ENCODE measurements around the gene GAREM2. TPM values are rescaled to one million over a fixed set of nuclear protein-coding genes. Genes with fewer than 3 reads are reported as not detected.

The GAREM2 gene
- total RNA-seq, 1 donor from 2014 or later, result 2.5 TPM

DNA sequence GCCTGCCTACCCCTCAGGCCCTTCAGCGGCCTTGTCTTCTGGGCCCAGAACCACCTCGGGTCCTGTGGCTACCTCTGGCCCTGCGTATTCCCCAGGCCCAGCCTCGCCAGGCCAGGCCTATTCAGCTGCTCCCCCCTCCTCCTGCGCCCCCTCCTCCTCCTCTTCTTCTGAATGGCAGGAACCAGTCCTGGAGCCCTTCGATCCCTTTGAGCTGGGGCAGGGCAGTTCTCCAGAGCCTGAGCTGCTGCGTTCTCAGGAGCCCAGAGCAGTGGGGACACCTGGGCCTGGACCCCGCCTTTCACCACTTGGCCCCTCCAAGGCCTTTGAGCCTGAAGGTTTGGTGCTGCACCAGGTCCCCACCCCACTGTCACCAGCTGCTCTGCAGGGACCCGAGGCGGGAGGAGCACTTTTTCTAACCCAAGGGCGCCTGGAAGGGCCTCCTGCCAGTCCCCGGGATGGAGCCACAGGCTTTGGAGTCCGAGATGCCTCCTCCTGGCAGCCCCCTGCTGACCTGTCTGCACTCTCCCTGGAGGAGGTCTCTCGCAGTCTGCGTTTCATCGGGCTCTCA is 14.7 kb downstream of the GAREM2 start:
- no peak for DNase-seq

DNA sequence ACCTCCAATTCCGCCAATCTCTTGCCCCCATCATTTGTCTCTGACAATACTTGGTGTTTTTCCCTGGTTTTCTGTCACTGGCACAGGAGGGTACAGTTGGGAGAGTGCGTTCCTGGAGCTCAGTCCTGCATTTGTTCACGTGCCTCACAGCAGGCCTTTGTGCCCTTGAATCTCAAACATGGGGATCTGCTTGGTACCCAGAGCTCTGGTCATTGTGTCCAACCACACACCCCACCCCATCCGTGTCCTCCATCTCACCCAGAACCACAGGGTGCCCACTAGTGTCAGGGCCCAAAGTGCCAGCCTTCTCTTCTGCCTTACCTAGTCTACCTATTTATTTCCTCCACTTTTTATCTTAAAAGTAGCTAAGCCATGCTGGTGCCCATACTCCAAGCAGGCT is 16.2 kb downstream of the GAREM2 start:
- no peak for DNase-seq

DNA sequence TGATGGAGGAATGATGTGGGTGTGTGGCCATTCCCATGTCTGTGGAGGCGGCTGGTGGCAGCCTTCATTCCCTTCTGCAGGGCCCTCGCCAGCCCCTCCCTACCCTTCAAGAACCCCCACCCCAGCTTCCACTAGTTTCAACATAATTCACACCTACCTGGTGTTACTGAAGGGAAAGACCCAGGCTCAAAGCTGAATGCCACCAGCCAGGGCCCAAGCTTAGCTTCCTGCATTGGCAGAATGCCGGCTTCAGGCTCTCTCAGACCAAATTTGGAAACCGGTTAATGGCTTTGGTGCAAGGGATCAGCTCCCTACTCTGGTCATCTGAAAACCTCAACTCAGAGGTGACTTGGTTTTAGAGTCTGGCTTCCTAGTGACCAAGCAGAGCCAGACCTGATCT is 16.9 kb downstream of the GAREM2 start:
- DNase-seq, result no peak

DNA sequence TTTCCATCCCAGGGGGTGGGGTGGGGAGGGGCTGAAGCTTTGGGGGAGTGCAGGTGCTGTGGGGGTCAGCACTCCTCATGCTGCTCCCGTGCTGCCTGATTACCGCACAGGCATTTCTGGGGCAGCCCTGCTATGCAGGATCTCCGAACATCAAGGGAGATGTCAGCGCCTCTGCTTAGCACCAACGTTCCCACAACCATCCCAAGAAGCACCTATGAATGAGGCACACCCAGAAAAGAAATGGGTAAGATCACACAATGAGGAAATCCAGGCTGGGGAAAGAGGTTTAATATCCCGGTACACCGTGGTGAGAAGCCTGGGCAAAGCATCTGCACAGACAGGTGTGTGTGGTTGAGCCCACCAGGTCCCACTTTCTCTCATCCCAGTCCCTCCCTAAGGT is 17.5 kb downstream of the GAREM2 start:
- DNase-seq, result no peak

DNA sequence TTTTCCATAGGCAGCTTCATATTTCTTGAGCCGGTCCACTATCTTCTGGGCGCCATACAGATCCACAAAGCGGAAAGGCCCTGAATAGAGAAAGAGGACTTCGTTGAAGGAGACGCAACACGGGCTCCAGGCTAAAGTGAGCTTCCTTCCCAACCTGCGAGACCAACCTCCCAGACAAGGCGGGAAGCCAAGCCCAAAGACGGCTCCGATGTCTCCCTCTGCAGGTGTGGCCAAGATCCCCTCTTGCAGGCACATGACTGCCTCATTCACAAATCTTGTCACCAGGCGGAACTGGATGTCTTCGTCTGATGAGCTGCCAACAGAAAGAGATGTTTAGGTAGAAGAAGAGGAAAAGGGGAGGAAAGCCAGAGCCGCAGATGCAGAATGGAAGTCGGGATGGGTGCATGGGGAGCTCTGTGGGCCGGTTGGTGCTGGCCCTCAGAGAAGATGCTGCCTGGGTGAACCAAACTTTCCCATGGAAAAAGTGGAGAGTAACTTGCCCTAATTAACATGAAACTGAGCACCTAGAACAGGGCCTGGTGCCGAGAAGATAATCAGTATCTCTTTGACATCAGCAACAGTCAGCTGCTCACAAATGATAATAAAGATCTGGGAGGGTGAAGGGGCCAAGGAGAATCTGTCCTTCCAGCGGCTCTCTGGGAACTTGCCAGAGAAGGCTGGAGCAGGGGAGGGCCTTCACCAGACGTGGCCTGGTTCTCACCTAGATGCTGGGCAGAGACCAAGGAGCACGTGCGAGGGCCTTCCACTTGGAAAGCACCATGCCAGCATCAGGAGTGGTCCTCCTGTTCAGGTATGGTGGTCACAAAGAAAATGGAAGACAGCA is 18.6 kb downstream of the GAREM2 start:
- no peak for DNase-seq

DNA sequence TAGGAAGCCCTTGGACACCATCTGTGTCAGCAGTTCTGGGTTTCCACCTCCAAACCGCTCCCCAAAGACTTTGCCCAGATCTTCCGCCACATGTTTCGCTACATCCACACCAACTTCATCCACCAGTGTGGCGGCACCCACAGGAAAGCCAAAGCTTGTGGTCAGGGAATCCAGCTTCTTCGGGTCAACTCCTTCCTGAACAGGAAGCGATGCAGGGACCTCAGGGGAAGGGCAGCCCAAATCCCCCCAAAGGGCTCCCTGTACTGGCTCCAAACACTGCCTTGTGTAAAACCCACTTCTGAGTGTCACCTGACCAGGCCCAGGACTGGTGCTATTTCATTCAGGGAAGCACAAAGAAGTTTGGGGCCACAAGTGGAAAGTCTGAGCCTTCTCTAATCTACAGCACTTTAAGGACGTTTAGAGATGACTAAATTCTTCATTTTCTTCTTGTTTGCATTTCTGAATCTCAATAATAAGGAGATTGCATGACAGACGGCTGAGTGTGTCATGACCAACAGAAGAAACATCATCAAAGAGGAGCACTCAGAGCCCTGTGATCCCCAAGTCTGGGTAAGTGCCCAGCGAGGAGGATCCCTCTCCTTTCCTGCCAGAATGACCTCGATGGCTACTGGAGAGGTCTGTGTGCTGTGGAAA is 20.8 kb downstream of the GAREM2 start:
- DNase-seq, result no peak

DNA sequence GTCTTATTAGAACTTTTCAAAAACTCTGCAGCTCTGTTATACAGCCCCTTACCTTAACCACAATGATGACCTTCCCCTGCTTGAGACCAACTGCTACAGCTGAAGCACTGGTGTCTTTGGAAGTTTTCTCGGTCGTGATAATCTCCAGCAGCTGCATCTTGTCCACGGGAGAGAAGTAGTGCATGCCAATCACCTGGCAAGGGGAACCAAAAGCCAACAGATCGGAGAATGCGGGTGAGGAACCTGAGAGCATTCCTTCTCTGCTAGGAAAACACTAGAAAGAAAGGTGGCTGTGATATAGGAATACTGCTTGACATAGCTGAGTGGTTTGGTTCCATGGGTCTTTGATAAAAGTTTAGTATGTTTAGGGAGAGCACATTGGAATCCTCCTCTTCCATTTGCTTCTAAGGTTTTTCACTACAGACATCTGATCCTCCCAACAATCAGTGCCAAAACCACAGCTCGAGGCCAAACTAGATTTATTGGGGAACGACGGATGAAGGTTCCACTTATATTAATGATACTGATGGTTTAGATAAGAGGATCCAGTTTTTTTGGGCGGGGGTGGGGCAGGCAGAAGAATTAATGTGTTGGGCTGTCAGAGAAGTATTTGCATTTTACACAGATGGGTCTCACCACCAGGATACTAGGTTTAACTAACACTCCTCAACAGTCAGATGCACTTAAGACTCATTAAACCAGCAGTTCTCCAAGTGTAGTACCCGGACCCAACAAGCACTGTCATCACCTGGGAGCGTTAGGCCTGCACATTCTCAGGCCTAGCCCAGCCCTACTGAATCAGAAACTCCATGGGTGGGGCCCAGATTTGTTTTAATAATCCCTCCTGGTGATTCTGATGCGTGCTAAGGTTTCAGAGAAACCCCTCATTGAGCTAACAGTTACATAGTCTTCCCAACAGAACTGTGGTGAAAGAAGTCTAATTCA is 22.4 kb downstream of the GAREM2 start:
- no peak for DNase-seq

DNA sequence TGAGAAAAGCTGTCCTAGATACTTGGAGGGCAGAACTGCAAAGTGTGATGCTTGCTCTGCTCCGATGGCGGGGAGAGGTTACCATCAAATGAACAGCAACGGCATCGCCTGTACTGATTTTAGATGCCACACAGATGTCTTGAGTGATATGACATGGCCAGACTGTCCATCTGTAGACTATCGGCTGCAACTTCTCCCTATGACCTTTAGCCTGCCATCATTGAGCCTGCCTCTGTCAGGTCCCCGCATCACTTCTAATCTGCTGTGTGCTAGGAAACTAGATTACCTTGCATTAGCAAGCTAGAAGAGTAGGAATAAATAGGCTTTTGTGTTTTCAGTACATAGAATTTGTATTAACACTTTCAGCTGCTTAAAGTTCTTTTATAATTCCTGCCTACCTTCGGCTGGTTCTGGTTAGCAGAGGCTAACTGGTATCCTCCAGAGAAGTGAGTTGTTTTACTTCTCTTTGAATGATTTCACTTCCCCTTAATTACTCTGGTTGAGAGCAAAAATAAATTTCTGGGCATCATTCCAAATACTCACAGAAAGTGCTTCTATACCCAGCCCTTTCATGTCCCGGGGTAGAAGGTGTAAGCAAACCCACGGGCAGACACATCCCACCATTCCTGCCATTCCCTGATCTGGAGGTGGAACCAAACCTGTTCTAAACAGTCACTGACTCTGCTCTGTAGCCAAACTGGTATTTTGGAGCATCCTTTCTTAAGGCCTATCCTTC is 24.0 kb downstream of the GAREM2 start:
- DNase-seq, result no peak

DNA sequence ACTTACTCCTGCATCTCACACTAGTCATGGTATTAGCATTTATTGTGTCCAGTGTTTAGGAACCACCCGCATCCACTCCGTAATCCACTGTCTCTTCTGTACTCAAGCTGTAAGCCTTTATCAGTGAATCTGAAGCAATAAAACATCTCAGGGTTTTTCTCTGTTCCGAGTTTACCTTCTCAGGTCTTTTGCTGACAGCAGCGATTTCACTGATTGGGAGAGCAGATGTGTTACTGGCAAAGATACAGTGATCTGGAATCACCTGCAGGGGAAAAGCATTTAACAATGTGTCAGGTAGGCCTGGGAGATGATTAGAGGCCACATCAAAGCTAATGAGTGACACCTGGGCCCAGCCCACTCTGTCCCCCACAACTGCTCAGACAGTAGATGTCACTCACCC is 24.6 kb downstream of the GAREM2 start:
- DNase-seq, result no peak

DNA sequence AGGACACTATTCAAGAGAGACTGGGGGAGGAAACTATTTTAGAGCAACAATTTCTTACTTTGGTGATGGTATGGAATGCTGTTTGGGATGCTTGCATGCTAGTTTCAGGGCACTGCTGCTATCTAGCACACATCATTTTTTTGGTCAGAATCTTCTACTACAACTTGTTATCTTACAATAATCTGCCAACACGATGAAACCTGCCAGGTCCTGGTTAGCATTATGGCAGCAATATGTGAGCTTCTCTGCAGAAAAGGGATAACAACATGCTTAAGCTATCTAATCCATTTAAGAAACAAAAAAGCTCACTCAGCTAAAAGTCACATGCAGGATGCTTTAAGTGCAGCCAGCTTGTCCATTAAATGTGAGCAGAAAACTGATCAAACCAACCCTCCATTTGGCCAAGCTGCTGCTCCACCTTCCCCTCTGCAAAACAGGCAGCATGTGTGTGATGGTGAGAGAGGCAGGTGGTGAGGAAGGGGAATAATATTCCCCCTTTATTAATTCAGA is 30.1 kb downstream of the GAREM2 start:
- no peak for DNase-seq

DNA sequence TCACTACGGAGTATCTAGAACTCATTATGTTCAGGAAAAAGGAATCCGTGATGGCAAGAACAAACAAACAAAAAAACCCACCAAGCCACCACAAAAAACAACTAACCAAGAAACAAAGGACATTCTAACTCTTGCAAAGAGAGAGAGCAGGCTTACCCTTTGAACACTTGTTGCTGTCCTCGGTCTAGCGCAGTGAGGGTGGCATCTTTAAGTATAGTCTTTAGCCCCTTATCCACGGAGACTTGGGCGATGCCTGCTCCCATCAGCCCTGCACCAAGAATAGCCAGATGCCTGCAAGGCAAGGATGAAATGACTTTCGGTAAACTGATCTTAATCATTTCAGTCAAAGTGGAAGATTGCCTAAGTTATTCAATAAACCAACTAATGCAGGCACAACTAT is 31.0 kb downstream of the GAREM2 start:
- DNase-seq, result no peak

DNA sequence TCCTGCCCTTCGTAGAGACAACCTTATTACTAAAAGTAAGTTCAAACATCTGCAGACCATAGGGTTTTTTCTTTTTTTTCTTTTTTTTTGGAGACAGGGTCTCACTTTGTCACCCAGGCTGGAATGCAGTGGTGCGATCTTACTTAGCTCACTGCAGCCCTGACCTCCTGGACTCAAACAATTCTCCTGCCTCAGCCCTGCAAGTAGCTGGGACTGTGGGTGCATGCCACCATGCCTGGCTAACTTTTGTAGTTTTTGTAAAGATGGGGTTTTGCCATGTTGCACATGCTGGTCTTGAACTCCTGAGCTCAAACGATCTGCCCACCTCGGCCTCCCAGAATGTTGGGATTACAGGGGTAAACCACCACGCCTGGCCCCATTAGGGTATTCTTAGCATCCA is 39.1 kb downstream of the GAREM2 start:
- no peak for DNase-seq

DNA sequence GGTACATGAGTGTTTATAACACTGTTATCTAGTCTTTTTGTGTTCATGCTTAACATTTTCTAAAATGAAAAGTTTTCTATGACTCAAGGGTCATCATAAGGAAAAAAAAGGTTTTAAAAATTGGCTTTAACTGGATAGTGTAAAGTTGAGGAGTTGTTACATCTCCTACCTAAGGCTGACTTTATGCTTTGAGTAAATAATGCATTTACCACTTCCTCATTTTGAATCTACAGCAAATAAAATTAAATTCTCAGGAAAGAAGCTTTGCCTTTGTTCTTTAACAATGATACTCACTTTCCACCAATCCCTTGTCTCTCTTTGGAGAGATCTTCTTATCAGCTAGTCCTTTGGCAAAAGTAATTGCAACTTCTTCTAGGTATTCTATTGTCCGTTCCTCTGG is 41.9 kb downstream of the GAREM2 start:
- no peak for DNase-seq

DNA sequence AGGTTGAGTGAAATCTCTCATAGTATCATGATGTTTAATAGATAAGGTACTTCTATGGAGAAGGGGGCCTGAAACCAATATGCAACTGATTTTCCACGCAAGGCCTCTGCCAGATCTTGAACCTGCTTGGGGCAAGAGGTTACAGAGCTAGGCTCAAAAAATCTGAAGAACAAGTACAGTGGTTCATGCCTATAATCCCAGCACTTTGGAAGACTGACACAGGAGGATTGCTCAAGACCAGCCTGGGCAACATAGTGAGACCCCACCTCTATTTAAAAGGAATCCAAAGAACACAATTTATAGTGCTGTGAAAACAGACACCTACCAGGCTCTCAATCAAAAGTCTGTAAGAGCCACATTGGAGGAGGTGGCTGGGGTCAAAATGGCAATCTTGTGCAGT is 42.9 kb downstream of the GAREM2 start:
- DNase-seq, result no peak

DNA sequence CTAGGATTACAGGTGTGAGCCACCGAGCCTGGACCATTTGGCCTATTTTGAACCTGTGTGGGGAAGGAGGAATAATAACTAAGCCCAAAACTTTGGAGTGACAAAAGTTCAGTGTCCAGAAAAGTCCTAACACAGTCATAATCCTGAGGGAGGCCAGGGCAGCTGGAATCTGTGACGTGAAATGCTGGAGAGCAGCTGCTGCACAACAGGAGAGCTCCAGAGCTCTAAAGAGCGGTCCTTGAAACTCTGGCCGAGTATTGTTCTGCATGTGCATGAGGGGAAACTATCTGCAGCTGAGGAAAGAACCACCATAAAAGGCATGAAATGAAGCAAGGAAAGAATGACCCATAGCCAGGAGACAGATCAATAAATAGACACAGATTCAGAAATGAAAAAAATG is 43.7 kb downstream of the GAREM2 start:
- DNase-seq, result no peak

DNA sequence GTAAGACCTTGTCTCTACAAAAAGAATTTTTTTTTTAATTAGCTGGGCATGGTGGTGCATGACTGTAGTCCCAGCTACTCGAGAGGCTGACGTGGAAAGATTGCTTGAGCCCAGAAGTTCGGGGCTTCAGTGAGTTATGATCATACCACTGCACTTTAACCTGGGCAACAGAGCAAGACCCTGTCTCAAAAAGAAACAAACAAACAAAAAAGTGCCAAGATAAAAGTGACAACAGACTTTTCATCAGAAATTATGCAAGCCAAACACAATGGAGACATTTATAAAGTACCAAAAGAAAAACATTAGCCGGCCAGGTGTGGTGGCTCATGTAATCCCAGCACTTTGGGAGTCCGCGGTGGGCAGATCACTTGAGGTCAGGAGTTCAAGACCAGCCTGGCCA is 44.8 kb downstream of the GAREM2 start:
- DNase-seq, result no peak

DNA sequence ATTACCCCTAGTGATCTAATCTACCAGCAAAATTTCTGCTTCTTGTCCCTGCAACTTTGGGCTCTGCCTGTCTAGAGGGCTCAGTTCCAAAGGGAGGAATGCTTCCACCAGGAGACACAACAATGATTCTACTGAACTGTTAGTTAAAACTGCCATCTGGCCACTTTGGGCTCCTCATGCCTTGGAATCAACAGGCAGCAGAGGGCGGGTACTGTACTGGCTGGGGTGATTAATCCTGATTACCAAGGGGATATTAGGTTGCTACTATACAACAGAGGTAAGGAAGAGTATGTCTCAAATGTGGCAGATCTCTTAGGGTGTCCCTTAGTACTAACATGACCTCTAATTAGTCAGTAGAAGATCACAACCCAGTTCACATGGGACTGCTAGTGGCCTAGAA is 50.1 kb downstream of the GAREM2 start:
- no peak for DNase-seq

DNA sequence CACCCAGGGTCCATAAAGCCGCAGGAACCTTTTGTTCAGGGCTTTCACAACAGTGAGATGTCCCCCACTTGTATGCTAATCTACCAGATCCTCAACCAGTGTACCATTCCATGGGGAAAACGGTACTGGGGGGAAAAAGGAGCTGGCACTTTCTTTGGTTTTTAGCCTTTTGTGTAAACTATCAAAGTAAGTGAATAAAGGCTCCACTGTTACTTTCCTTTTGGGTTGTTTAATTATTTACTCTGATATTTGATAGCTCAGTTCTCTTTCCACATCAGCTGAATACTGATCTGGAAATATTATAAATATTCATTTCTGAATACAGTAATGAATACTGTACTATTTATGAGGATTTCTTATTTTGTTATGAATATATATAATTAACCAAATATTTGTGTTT is 51.2 kb downstream of the GAREM2 start:
- no peak for DNase-seq

DNA sequence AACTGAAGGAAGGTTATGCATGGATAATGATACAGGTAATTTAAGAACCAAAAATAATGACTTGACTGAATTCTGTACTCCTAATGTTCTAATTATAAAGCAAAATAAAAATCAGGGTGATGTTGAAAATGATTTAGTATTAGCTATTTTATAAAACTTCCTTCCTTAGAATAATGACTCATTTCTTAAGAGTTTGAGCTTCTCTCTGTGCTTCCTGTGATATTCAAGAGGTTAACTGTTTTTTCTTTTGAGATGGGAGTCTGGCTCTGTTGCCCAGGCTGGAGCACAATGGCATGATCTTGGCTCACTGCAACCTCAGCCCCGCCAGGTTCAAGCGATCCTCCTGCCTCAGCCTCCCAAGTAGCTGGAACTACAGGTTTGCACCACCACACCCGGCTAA is 56.7 kb downstream of the GAREM2 start:
- DNase-seq, result no peak

DNA sequence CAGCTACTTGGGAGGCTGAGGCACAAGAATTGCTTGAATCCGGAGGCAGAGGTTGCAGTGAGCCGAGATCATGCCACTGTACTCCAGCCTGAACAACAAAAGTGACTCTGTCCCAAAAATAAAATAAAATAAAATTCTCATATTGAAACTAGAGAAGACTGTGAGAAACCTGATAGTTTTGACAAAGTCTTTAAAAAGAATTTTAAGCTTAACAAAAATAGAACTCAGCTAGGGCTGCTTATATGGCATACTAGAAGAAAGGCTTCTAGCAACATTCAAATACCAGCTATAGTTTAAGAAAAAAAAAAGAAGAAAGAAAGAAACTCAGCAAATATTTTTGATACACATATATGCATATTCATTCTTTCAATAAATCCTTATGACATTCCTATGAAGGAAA is 57.9 kb downstream of the GAREM2 start:
- DNase-seq, result no peak

DNA sequence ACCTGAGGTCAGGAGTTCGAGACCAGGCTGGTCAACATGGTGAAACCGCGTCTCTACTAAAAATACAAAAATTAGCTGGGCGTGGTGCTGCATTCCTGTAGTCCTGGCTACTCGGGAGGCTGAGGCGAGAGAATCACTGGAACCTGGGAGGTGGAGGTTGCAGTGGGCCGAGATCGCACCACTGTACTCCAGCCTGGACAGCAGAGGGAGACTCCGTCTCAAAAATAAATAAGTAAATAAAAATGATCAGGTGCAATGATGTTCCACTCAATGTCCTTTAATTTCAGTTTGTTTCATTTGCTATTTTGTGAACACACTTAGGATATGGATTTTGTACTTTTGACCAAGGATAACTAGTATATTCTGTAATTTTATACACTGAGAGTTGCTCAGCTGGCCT is 62.2 kb downstream of the GAREM2 start:
- DNase-seq, result no peak

DNA sequence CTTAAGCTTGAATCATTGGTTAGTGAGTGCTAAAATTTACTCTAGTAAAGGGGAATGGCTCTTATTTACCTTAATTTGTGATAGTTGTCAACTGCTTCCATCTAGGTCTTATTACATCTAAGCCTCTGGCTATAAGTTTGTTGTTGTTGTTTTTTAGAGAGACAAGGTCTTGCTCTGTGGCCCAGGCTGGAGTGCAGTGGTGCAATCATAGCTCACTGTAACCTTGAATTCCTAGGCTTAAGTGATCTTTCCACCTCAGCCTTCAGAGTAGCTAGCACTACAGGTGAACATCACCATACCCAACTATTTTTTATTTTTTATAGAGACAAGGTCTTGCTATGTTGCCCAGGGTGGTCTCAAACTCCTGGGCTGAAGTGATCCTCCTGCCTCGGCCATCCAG is 65.0 kb downstream of the GAREM2 start:
- DNase-seq, result no peak
